Fibroblast of lung (primary cell): ENCODE measurements around the gene TEKT3.

ENCODE experiments used
- EZH2 ChIP-seq: IDR thresholded peaks from 2 replicates; pipeline ENCODE4 v1.5.1; 2012; ENCODE audit warnings: low read length, control low read depth, mild to moderate bottlenecking; ENCODE audit errors: missing control alignments
- TF ChIP-seq, protein P1 (sequence below), 2 donors: IDR thresholded peaks in 1 of 2; conservative IDR thresholded peaks in 1 of 2; 1 replicate in 1 of 2; 2 replicates in 1 of 2; pipeline ENCODE4 v1.5.1; 2011 to 2012; ENCODE audit warnings: low read length in 2 of 2, control low read depth in 1 of 2, inconsistent platforms in 1 of 2, low read depth in 1 of 2, mild to moderate bottlenecking in 1 of 2

DNA sequence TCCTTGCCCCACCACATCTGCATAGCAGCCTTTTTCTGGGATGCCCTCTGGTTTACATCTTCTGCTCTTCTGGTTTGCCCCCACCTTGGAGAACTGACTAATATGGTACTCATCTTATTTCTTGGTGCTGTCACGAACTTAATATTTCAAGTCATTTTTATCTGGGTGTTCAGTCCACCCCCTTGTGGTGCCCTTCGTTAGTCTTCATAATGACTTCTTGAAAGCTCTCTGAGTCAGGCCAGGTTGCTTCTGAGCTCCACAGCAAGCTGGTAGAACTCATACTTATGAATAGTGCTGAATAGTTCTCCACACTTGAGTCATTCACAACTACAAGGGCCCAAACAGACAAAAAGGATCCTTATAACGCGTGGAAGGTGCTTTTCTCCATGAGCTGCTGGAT, 35.8 kb upstream of the TEKT3 start:
- TF ChIP-seq, protein P1, sequence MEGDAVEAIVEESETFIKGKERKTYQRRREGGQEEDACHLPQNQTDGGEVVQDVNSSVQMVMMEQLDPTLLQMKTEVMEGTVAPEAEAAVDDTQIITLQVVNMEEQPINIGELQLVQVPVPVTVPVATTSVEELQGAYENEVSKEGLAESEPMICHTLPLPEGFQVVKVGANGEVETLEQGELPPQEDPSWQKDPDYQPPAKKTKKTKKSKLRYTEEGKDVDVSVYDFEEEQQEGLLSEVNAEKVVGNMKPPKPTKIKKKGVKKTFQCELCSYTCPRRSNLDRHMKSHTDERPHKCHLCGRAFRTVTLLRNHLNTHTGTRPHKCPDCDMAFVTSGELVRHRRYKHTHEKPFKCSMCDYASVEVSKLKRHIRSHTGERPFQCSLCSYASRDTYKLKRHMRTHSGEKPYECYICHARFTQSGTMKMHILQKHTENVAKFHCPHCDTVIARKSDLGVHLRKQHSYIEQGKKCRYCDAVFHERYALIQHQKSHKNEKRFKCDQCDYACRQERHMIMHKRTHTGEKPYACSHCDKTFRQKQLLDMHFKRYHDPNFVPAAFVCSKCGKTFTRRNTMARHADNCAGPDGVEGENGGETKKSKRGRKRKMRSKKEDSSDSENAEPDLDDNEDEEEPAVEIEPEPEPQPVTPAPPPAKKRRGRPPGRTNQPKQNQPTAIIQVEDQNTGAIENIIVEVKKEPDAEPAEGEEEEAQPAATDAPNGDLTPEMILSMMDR (conservative IDR thresholded peaks at IDR 0.05 in 1 of 2, IDR thresholded peaks at IDR 0.05 in 1 of 2; ENCODE audit: low read depth in 1 of 2, low read length in 2 of 2) = peak in 1 of 2 donors; percentile 13
- no peak for TF ChIP-seq EZH2
